ENCODE results near the gene UNK.
"Not testable (repeated sequence)": the region's sequence is repeated elsewhere in the genome, so short reads cannot be mapped to it uniquely, and the experiment has no call there.

UNK gene

GRCh38 chr17:75773808-75774470 lies 10.7 kb upstream of the UNK start:
- no peak for DNase-seq

- DNase-seq = no peak
These were observed 10.1 kb upstream of the UNK start for GRCh38 chr17:75774471-75774990.

- no peak for DNase-seq
These were observed 9.5 kb upstream of the UNK start for GRCh38 chr17:75774991-75775668.

- no peak for DNase-seq
These were observed 8.0 kb upstream of the UNK start for GRCh38 chr17:75776386-75777295.

GRCh38 chr17:75777296-75777922 lies 7.2 kb upstream of the UNK start:
- no peak for DNase-seq

GRCh38 chr17:75778066-75778860 lies 6.3 kb upstream of the UNK start:
- DNase-seq = not testable (repeated sequence)

- DNase-seq = no peak
These were observed 5.8 kb upstream of the UNK start for GRCh38 chr17:75778861-75779249.

GRCh38 chr17:75779250-75779986 lies 5.2 kb upstream of the UNK start:
- peak; percentile 94 for DNase-seq

GRCh38 chr17:75779987-75780889 lies 4.4 kb upstream of the UNK start:
- DNase-seq = no peak

- DNase-seq = no peak
These were observed 1.4 kb upstream of the UNK start for GRCh38 chr17:75783069-75783783.

GRCh38 chr17:75783803-75784472 lies 668 bp upstream of the UNK start:
- DNase-seq = peak; percentile 15

- DNase-seq = peak; percentile 88
These were observed 647 bp downstream of the UNK start for GRCh38 chr17:75785016-75785890.

GRCh38 chr17:75791254-75791653 lies 6.6 kb downstream of the UNK start:
- no peak for DNase-seq

- no peak for DNase-seq
These were observed 8.9 kb downstream of the UNK start for GRCh38 chr17:75793460-75793859.

- no peak for DNase-seq
These were observed 11.4 kb downstream of the UNK start for GRCh38 chr17:75795820-75796607.

- DNase-seq = no peak
These were observed 14.8 kb downstream of the UNK start for GRCh38 chr17:75799402-75799801.

GRCh38 chr17:75803883-75804282 lies 19.3 kb downstream of the UNK start:
- DNase-seq = no peak

Data from activated naive CD4-positive, alpha-beta T cell treated with anti-CD3 and anti-CD28 coated beads, Interleukin-2, amount 50 U/mL, for 16 hours (primary cell).